A549 (cell line): ENCODE data around the gene MYORG. TPM values are rescaled to one million over a fixed set of nuclear protein-coding genes. Genes with fewer than 3 reads are reported as not detected.

Experiments
- ATAC-seq, 2 experiments: fragments of 200-7000 bp in 1 of 2; fragments of >200 bp in 1 of 2; cut with Nextera tagmentation in 1 of 2; cut with Tn5 transposase in 1 of 2; 3 replicates each; pipeline versions ENCODE4 v1.8.0 to v1.9.1; 2018 to 2020; ENCODE audit warnings: mild to moderate bottlenecking in 1 of 2, moderate library complexity in 1 of 2
- CTCF ChIA-PET: fragments of 300-600 bp; sonication (Branson Sonifier 250); formaldehyde crosslinking; extraction: SDS; loops from one replicate; lab custom pipeline; 2021; ENCODE audit warnings: antibody characterized with exemption, inconsistent platforms; lab: Yijun Ruan, JAX
- POLR2A ChIA-PET: fragments of 350-600 bp; formaldehyde crosslinking; extraction: SDS; loops from one replicate; lab custom pipeline; 2021; ENCODE audit warnings: antibody characterized with exemption, inconsistent platforms; lab: Yijun Ruan, JAX
- DNase-seq, 2 experiments: peaks; one replicate each; pipeline versions ENCODE4 v3.0.0 to v3.0.0-alpha.2; 2011 to 2016; ENCODE audit warnings: low read depth in 1 of 2, low spot score in 1 of 2
- FAIRE-seq: peaks from 2 replicates; lab custom pipeline; 2011; peaks lifted over from hg19 to GRCh38; lab: Jason Lieb, UNC
- H3K27ac ChIP-seq, 2 experiments: fragments of >200 bp; sonication (Bioruptor Twin); formaldehyde crosslinking; 3 replicates each; pipeline ENCODE4 v1.5.1; 2016 to 2017
- H3K4me1 ChIP-seq: fragments of >200 bp; sonication (Bioruptor Twin); formaldehyde crosslinking; 3 replicates; pipeline ENCODE4 v1.6.1; 2016
- H3K4me2 ChIP-seq: fragments of >200 bp; sonication (Bioruptor Twin); formaldehyde crosslinking; 3 replicates; pipeline ENCODE4 v1.6.1; 2016
- H3K4me3 ChIP-seq: fragments of >200 bp; sonication (Bioruptor Twin); formaldehyde crosslinking; 3 replicates; pipeline ENCODE4 v1.5.1; 2016
- H3K9me3 ChIP-seq: fragments of >200 bp; sonication (Bioruptor Twin); formaldehyde crosslinking; 3 replicates; pipeline ENCODE4 v1.6.1; 2016
- BCL3 ChIP-seq: fragments of >200 bp; sonication (Bioruptor Twin); formaldehyde crosslinking; IDR thresholded peaks from 3 replicates; pipeline ENCODE4 v1.6.1; 2016
- CTCF ChIP-seq: fragments of >200 bp; sonication (Bioruptor Twin); formaldehyde crosslinking; IDR thresholded peaks from 3 replicates; pipeline ENCODE4 v1.5.1; 2016
- EHMT2 ChIP-seq: fragments of 200-600 bp; sonication (generic); IDR thresholded peaks from 2 replicates; pipeline ENCODE4 v1.6.1; 2016; ENCODE audit warnings: antibody characterized with exemption, low read depth, mild to moderate bottlenecking, moderate library complexity
- EP300 ChIP-seq, 2 experiments: fragments of >200 bp; sonication (Bioruptor Twin); formaldehyde crosslinking; IDR thresholded peaks; 2 replicates in 1 of 2; 3 replicates in 1 of 2; pipeline ENCODE4 v1.6.1; 2016 to 2017
- HEYL ChIP-seq: fragments of 250-450 bp; sonication (Bioruptor Pico); IDR thresholded peaks from 2 replicates; pipeline ENCODE4 v1.8.0; 2021; ENCODE audit warnings: mild to moderate bottlenecking, moderate library complexity
- HMGXB4 ChIP-seq: fragments of 250-450 bp; sonication (Bioruptor Pico); IDR thresholded peaks from 2 replicates; pipeline ENCODE4 v1.5.0; 2021; ENCODE audit warnings: mild to moderate bottlenecking, moderate library complexity, borderline replicate concordance
- NR3C1 ChIP-seq: fragments of >200 bp; sonication (Bioruptor Twin); formaldehyde crosslinking; IDR thresholded peaks from 3 replicates; pipeline ENCODE4 v1.6.1; 2017
- PHF8 ChIP-seq: fragments of 200-600 bp; sonication (generic); IDR thresholded peaks from 2 replicates; pipeline ENCODE4 v1.6.1; 2016; ENCODE audit warnings: low read depth, mild to moderate bottlenecking, antibody characterized with exemption, moderate library complexity, borderline replicate concordance
- POLR2A ChIP-seq: IDR thresholded peaks from 2 replicates; pipeline ENCODE4 v1.6.1; 2012; ENCODE audit warnings: mild to moderate bottlenecking, low read length
- POLR2AphosphoS2 ChIP-seq: conservative IDR thresholded peaks from 2 replicates; pipeline ENCODE4 v1.6.1; 2012; ENCODE audit warnings: low read length, improper control_type of control experiment, inconsistent platforms
- RAD21 ChIP-seq, 2 experiments: fragments of >200 bp in 1 of 2; sonication (Bioruptor Twin) in 1 of 2; formaldehyde crosslinking in 1 of 2; IDR thresholded peaks in 1 of 2; conservative IDR thresholded peaks in 1 of 2; 2 replicates in 1 of 2; 3 replicates in 1 of 2; pipeline ENCODE4 v1.6.1; 2012 to 2018; ENCODE audit warnings: inconsistent platforms in 1 of 2
- RNF2 ChIP-seq: fragments of 200-600 bp; sonication (generic); IDR thresholded peaks from 2 replicates; pipeline ENCODE4 v1.6.1; 2016; ENCODE audit warnings: low read depth, mild to moderate bottlenecking, antibody characterized with exemption, moderate library complexity, borderline replicate concordance
- SREBF2 ChIP-seq: fragments of 450-650 bp; IDR thresholded peaks from 2 replicates; pipeline ENCODE4 v1.6.1; 2014; ENCODE audit warnings: mild to moderate bottlenecking, moderate library complexity
- TFCP2L1 ChIP-seq: fragments of 250-450 bp; sonication (Bioruptor Pico); IDR thresholded peaks from 2 replicates; pipeline ENCODE4 v1.5.0; 2021; ENCODE audit warnings: mild to moderate bottlenecking
- USF2 ChIP-seq: fragments of 450-650 bp; IDR thresholded peaks from 2 replicates; pipeline ENCODE4 v1.6.1; 2014; ENCODE audit warnings: antibody characterized with exemption
- ZC3H11A ChIP-seq: fragments of 450-650 bp; IDR thresholded peaks from 2 replicates; pipeline ENCODE4 v1.6.1; 2014; ENCODE audit warnings: antibody characterized with exemption, mild to moderate bottlenecking
- WGBS: methylation state at CpG from one replicate; pipeline ENCODE4 v1.1.6; 2017; ENCODE audit errors: missing lambda C conversion rate; 5-methylcytosine and 5-hydroxymethylcytosine counted together
- polyA plus RNA-seq, 4 experiments: library from polyadenylated mRNA; depleted of rRNA in 3 of 4; stranded (reverse); fragments of >200 nt; fragmentation: RNase III in 1 of 4; extraction: RNeasy Plus Mini Kit Qiagen cat#74134 plus additional on column Dnase treatment in 1 of 4; gene quantifications; 2 replicates in 3 of 4; 3 replicates in 1 of 4; pipeline ENCODE4 v1.2.3, GENCODE V29; 2011 to 2017

Gene MYORG
- polyA plus RNA-seq, 2 of the 4 experiments (the other 2 are of a cell fraction) = 2.2 to 4.1 TPM

- ChIA-PET POLR2A (no interaction called here), CTCF (interaction anchor here (0.9 to 7.0 kb wide), 5 partner anchors 9 to 179 kb away, joined by 4 to 63 read pairs (median 6); no protein-coding TSS in a partner anchor)
- Histone ChIP-seq H3K4me3 (no peak overlapping the region), H3K27ac (no peak overlapping the region), H3K4me2 (no peak overlapping the region), H3K9me3 (no peaks in the 10 kb centered on the region), H3K4me1 (no peaks in the 10 kb centered on the region)
- ATAC-seq (no peak), DNase-seq (no peak), FAIRE-seq (no peak)
- 92% methylated on average over 1 of the region's 1 CpG for WGBS
- no peak for TF ChIP-seq EP300 (IDR thresholded peaks at IDR 0.05)
- TF ChIP-seq POLR2AphosphoS2 = no peak
- TF ChIP-seq EHMT2 = no peak
- TF ChIP-seq RNF2 = no peak
- TF ChIP-seq HEYL (CRISPR knock-in tag) = no peak
- TF ChIP-seq ZC3H11A = no peak
- TF ChIP-seq BCL3 = no peak
- TF ChIP-seq RAD21 (conservative IDR thresholded peaks at IDR 0.05 in 1 of 2, IDR thresholded peaks at IDR 0.05 in 1 of 2) = no peak
- no peak for TF ChIP-seq CTCF
- TF ChIP-seq PHF8 = no peak
- TF ChIP-seq HMGXB4 = no peak
Observed at GRCh38 chr9:34412336-34412735, 35.6 kb upstream of the MYORG start.

GRCh38 chr9:34409154-34409553 lies 32.5 kb upstream of the MYORG start:
- Histone ChIP-seq H3K4me3 (no peak overlapping the region), H3K4me1 (no peaks in the 10 kb centered on the region), H3K4me2 (no peak overlapping the region), H3K27ac (no peak overlapping the region), H3K9me3 (no peaks in the 10 kb centered on the region)
- ATAC-seq (no peak), DNase-seq (no peak), FAIRE-seq (no peak)
- ChIA-PET POLR2A (no interaction called here), CTCF (interaction anchor here (0.8 to 2.8 kb wide), 12 partner anchors 8 to 225 kb away, joined by 3 to 14 read pairs (median 4); a partner anchor contains a TSS)
- TF ChIP-seq USF2 (no peak), NR3C1 (no peak), POLR2A (no peak), BCL3 (no peak), SREBF2 (no peak), TFCP2L1 (CRISPR knock-in tag) (no peak)
- 89% methylated on average over 2 of the region's 2 CpGs for whole genome bisulfite sequencing
